CD8-positive, alpha-beta memory T cell (primary cell): ENCODE measurements around the gene LCP1. TPM values are rescaled to one million over a fixed set of nuclear protein-coding genes. Genes with fewer than 3 reads are reported as not detected.

Experiments used
- CTCF ChIA-PET: fragments of 350-600 bp; sonication (Branson Sonifier 250); formaldehyde crosslinking; loops from one replicate; lab custom pipeline; 2021; ENCODE audit warnings: antibody characterized with exemption; lab: Charles Lee
- POLR2A ChIA-PET: fragments of 350-600 bp; sonication (Branson Sonifier 250); formaldehyde crosslinking; loops from one replicate; lab custom pipeline; 2021; ENCODE audit warnings: antibody characterized with exemption; lab: Charles Lee
- DNase-seq, 5 donors: peaks; one replicate each; pipeline versions ENCODE4 v3.0.0 to v3.0.0-alpha.2; 2020 to 2022; ENCODE audit warnings: mixed read lengths in 1 of 5
- H3K27ac ChIP-seq: one replicate; pipeline ENCODE4 v1.7.0; 2013; ENCODE audit warnings: low read depth, mild to moderate bottlenecking, low read length, moderate library complexity
- H3K27me3 ChIP-seq: 2 replicates; pipeline ENCODE4 v1.7.0; 2013; ENCODE audit warnings: low read length, mild to moderate bottlenecking; ENCODE audit not compliant: insufficient read depth, poor library complexity, severe bottlenecking
- H3K36me3 ChIP-seq: 2 replicates; pipeline ENCODE4 v1.7.0; 2013; ENCODE audit warnings: mild to moderate bottlenecking, low read length, moderate library complexity; ENCODE audit not compliant: insufficient read depth
- H3K4me1 ChIP-seq: 2 replicates; pipeline ENCODE4 v1.7.0; 2013; ENCODE audit warnings: mild to moderate bottlenecking, low read length, moderate library complexity; ENCODE audit not compliant: insufficient read depth
- H3K4me3 ChIP-seq: 2 replicates; pipeline ENCODE4 v1.7.0; 2013; ENCODE audit warnings: mild to moderate bottlenecking, low read length
- H3K9me3 ChIP-seq: 2 replicates; pipeline ENCODE4 v1.7.0; 2013; ENCODE audit warnings: mild to moderate bottlenecking, low read length
- H3K27ac Mint-ChIP-seq, 8 donors: one replicate each; pipeline ENCODE4 v1.8.0; 2020 to 2021; ENCODE audit warnings: mixed read lengths in 8 of 8, mild to moderate bottlenecking in 6 of 8, inconsistent platforms in 3 of 8, moderate library complexity in 3 of 8
- H3K27me3 Mint-ChIP-seq, 2 donors: one replicate each; pipeline ENCODE4 v1.8.0; 2020 to 2021; ENCODE audit warnings: mixed read lengths in 2 of 2, mild to moderate bottlenecking in 1 of 2, moderate library complexity in 1 of 2
- H3K36me3 Mint-ChIP-seq, 3 donors: one replicate each; pipeline ENCODE4 v1.8.0; 2020 to 2021; ENCODE audit warnings: mixed read lengths in 3 of 3, inconsistent platforms in 1 of 3, mild to moderate bottlenecking in 1 of 3
- H3K4me1 Mint-ChIP-seq, 3 donors: one replicate each; pipeline ENCODE4 v1.8.0; 2020 to 2021; ENCODE audit warnings: mixed read lengths in 3 of 3, inconsistent platforms in 1 of 3, mild to moderate bottlenecking in 1 of 3
- H3K4me3 Mint-ChIP-seq, 7 donors: one replicate each; pipeline ENCODE4 v1.8.0; 2020 to 2021; ENCODE audit warnings: mixed read lengths in 7 of 7, mild to moderate bottlenecking in 6 of 7, moderate library complexity in 4 of 7, inconsistent platforms in 2 of 7
- H3K9me3 Mint-ChIP-seq, 5 donors: one replicate each; pipeline ENCODE4 v1.8.0; 2020 to 2022; ENCODE audit warnings: mixed read lengths in 5 of 5, mild to moderate bottlenecking in 3 of 5, moderate library complexity in 2 of 5, inconsistent platforms in 1 of 5
- polyA plus RNA-seq: library from polyadenylated mRNA; unstranded; fragments of 300-500 nt; fragmentation: Illumina TruSeq; gene quantifications from one replicate; pipeline ENCODE4 v1.2.3, GENCODE V29; 2021
- total RNA-seq, 2 experiments: library from RNA; stranded (reverse); gene quantifications; one replicate each; pipeline ENCODE4 v1.2.3, GENCODE V29; 2021

Gene LCP1
- total and polyA plus RNA-seq, 3 experiments from 2014 or later = 838 to 1,545 (median 869) TPM

- ChIA-PET POLR2A (interaction anchor here (0.7 to 1.1 kb wide), 2 partner anchors 16 to 169 kb away, joined by 3 read pairs; no protein-coding TSS in a partner anchor), CTCF (interaction anchor here (0.7 to 2.1 kb wide), 21 partner anchors 10 to 195 kb away, joined by 3 to 10 read pairs (median 4); no protein-coding TSS in a partner anchor)
- Mint-ChIP-seq H3K9me3 (no peaks in the 10 kb centered on the region), H3K4me3 (peak overlapping the region in 1 of 7 donors; percentile 28), H3K36me3 (peaks cover 20 to 59% (median 26%) of the 10 kb centered on the region in 3 donors), H3K27me3 (no peaks in the 10 kb centered on the region), H3K4me1 (peaks cover 44 to 67% (median 65%) of the 10 kb centered on the region in 3 donors), H3K27ac (peak overlapping the region; percentile 48 to 94 (median 71))
- Histone ChIP-seq H3K4me3 (no peak overlapping the region), H3K9me3 (no peaks in the 10 kb centered on the region), H3K36me3 (peaks cover 45% of the 10 kb centered on the region), H3K4me1 (peaks cover 37% of the 10 kb centered on the region), H3K27me3 (no peaks in the 10 kb centered on the region), H3K27ac (no peak overlapping the region)
- peak; percentile 40 to 69 (median 45) for DNase-seq
These were observed 55.2 kb downstream of the LCP1 start for GRCh38 chr13:46126552-46127357.

GRCh38 chr13:46126056-46126455 is 55.9 kb downstream of the LCP1 start:
- H3K27me3 ChIP-seq = no peaks in the 10 kb centered on the region
- no peak overlapping the region for H3K27ac ChIP-seq
- no peaks in the 10 kb centered on the region for H3K9me3 ChIP-seq
- POLR2A ChIA-PET = no interaction called here
- DNase-seq = peak in 1 of 5 donors; percentile 6
- Mint-ChIP-seq H3K4me1 (peaks cover 41 to 63% (median 61%) of the 10 kb centered on the region in 3 donors), H3K9me3 (no peaks in the 10 kb centered on the region), H3K4me3 (no peak overlapping the region), H3K36me3 (peaks cover 13 to 52% (median 26%) of the 10 kb centered on the region in 3 donors), H3K27ac (peak overlapping the region; percentile 48 to 96 (median 71)), H3K27me3 (no peaks in the 10 kb centered on the region)
- no peak overlapping the region for H3K4me3 ChIP-seq
- H3K36me3 ChIP-seq = peaks cover 38% of the 10 kb centered on the region
- H3K4me1 ChIP-seq = peaks cover 39% of the 10 kb centered on the region
- CTCF ChIA-PET = interaction anchor here (0.7 to 2.1 kb wide), 21 partner anchors 9 to 195 kb away, joined by 3 to 10 read pairs (median 4); no protein-coding TSS in a partner anchor

GRCh38 chr13:46124967-46125933 is 56.7 kb downstream of the LCP1 start:
- CTCF ChIA-PET = interaction anchor here (0.8 to 2.0 kb wide), 10 partner anchors 8 to 196 kb away, joined by 3 to 10 read pairs (median 4); no protein-coding TSS in a partner anchor

GRCh38 chr13:46124531-46124966 is 57.4 kb downstream of the LCP1 start:
- ChIA-PET POLR2A (interaction anchor here (0.8 to 1.1 kb wide), 2 partner anchors 171 to 827 kb away, joined by 3 read pairs; no protein-coding TSS in a partner anchor), CTCF (interaction anchor here (1.4 to 1.9 kb wide), 2 partner anchors 197 to 317 kb away, joined by 3 to 5 read pairs; no protein-coding TSS in a partner anchor)
- H3K9me3 ChIP-seq = no peaks in the 10 kb centered on the region
- H3K36me3 ChIP-seq = peaks cover 23% of the 10 kb centered on the region
- Mint-ChIP-seq H3K36me3 (peaks cover 8 to 37% (median 22%) of the 10 kb centered on the region in 3 donors), H3K4me1 (peaks cover 39 to 56% (median 55%) of the 10 kb centered on the region in 3 donors), H3K27me3 (no peaks in the 10 kb centered on the region), H3K9me3 (no peaks in the 10 kb centered on the region), H3K27ac (peak overlapping the region; percentile 48 to 96 (median 76)), H3K4me3 (peak overlapping the region in 5 of 7 donors; percentile 4 to 66 (median 54))
- H3K27ac ChIP-seq = no peak overlapping the region
- no peaks in the 10 kb centered on the region for H3K27me3 ChIP-seq
- H3K4me1 ChIP-seq = peaks cover 39% of the 10 kb centered on the region
- H3K4me3 ChIP-seq = no peak overlapping the region
- peak in 1 of 5 donors; percentile 12 for DNase-seq

More at GRCh38 chr13:46124967-46125933, 56.7 kb downstream of the LCP1 start:
- Histone ChIP-seq H3K4me1 (peaks cover 39% of the 10 kb centered on the region), H3K27ac (peak overlapping the region; percentile 19), H3K27me3 (no peaks in the 10 kb centered on the region), H3K36me3 (peaks cover 30% of the 10 kb centered on the region), H3K9me3 (no peaks in the 10 kb centered on the region), H3K4me3 (no peak overlapping the region)
- POLR2A ChIA-PET = interaction anchor here (0.8 to 1.1 kb wide), 3 partner anchors 83 to 827 kb away, joined by 3 read pairs; no protein-coding TSS in a partner anchor
- peak overlapping the region; percentile 48 to 96 (median 76) for H3K27ac Mint-ChIP-seq
- H3K4me3 Mint-ChIP-seq = peak overlapping the region in 5 of 7 donors; percentile 18 to 66 (median 54)
- peaks cover 39 to 57% (median 55%) of the 10 kb centered on the region in 3 donors for H3K4me1 Mint-ChIP-seq
- DNase-seq = peak in 1 of 5 donors; percentile 23
- H3K36me3 Mint-ChIP-seq = peaks cover 9 to 44% (median 24%) of the 10 kb centered on the region in 3 donors
- H3K27me3 Mint-ChIP-seq = no peaks in the 10 kb centered on the region
- no peaks in the 10 kb centered on the region for H3K9me3 Mint-ChIP-seq

GRCh38 chr13:46122304-46122703 is 59.7 kb downstream of the LCP1 start:
- no peak overlapping the region for H3K27ac Mint-ChIP-seq
- H3K36me3 ChIP-seq = peaks cover 14% of the 10 kb centered on the region
- no peak for DNase-seq
- H3K9me3 ChIP-seq = no peaks in the 10 kb centered on the region
- no peak overlapping the region for H3K4me3 ChIP-seq
- no peak overlapping the region for H3K4me3 Mint-ChIP-seq
- H3K4me1 Mint-ChIP-seq = peaks cover 39 to 53% (median 46%) of the 10 kb centered on the region in 3 donors
- ChIA-PET CTCF (no interaction called here), POLR2A (interaction anchor here (0.6 kb wide), 1 partner anchor 223 kb away, joined by 3 read pairs; no protein-coding TSS in a partner anchor)
- no peaks in the 10 kb centered on the region for H3K27me3 ChIP-seq
- peaks cover 39% of the 10 kb centered on the region for H3K4me1 ChIP-seq
- no peak overlapping the region for H3K27ac ChIP-seq
- peaks cover 4 to 17% (median 11%) of the 10 kb centered on the region in 3 donors for H3K36me3 Mint-ChIP-seq
- H3K9me3 Mint-ChIP-seq = no peaks in the 10 kb centered on the region
- no peaks in the 10 kb centered on the region for H3K27me3 Mint-ChIP-seq

GRCh38 chr13:46121597-46122163 is 60.3 kb downstream of the LCP1 start:
- Mint-ChIP-seq H3K27me3 (no peaks in the 10 kb centered on the region), H3K4me3 (no peak overlapping the region), H3K4me1 (peaks cover 37 to 49% (median 43%) of the 10 kb centered on the region in 3 donors), H3K27ac (peak overlapping the region in 7 of 8 donors; percentile 29 to 70 (median 48)), H3K36me3 (peaks cover under 1 to 11% (median 7%) of the 10 kb centered on the region in 3 donors), H3K9me3 (no peaks in the 10 kb centered on the region)
- H3K36me3 ChIP-seq = peaks cover 8% of the 10 kb centered on the region
- H3K27ac ChIP-seq = no peak overlapping the region
- H3K27me3 ChIP-seq = no peaks in the 10 kb centered on the region
- ChIA-PET CTCF (no interaction called here), POLR2A (no interaction called here)
- no peaks in the 10 kb centered on the region for H3K9me3 ChIP-seq
- peaks cover 39% of the 10 kb centered on the region for H3K4me1 ChIP-seq
- DNase-seq = no peak
- no peak overlapping the region for H3K4me3 ChIP-seq

- Mint-ChIP-seq H3K27me3 (no peaks in the 10 kb centered on the region), H3K27ac (peak overlapping the region in 1 of 8 donors; percentile 8), H3K9me3 (no peaks in the 10 kb centered on the region), H3K4me3 (no peak overlapping the region), H3K36me3 (peaks cover 0 to 6% (median 4%) of the 10 kb centered on the region in 3 donors), H3K4me1 (peaks cover 31 to 43% (median 36%) of the 10 kb centered on the region in 3 donors)
- Histone ChIP-seq H3K27me3 (no peaks in the 10 kb centered on the region), H3K9me3 (no peaks in the 10 kb centered on the region), H3K4me3 (no peak overlapping the region), H3K4me1 (peaks cover 35% of the 10 kb centered on the region), H3K36me3 (peaks cover 2% of the 10 kb centered on the region), H3K27ac (no peak overlapping the region)
- DNase-seq = no peak
- ChIA-PET CTCF (no interaction called here), POLR2A (no interaction called here)
These were observed 60.9 kb downstream of the LCP1 start for GRCh38 chr13:46121033-46121432.
